OCI-LY7 (cell line): ENCODE results near the gene SLC39A8. TPM values are rescaled to one million over a fixed set of nuclear protein-coding genes. Genes with fewer than 3 reads are reported as not detected.

Experiments used
- BruUV-seq: library from RNA; stranded (reverse); fragments of 400-500 nt; replicated peaks from 2 replicates; lab custom pipeline; 2021; lab: Mats Ljungman, UMichigan
- CTCF ChIA-PET: fragments of 300-600 bp; sonication (Branson Sonifier 250); formaldehyde crosslinking; loops from one replicate; lab custom pipeline; 2022; ENCODE audit warnings: antibody characterized with exemption; ENCODE audit not compliant: unreplicated experiment; lab: Charles Lee
- POLR2A ChIA-PET: fragments of 300-600 bp; sonication (Branson Sonifier 250); formaldehyde crosslinking; loops from one replicate; lab custom pipeline; 2022; ENCODE audit warnings: antibody characterized with exemption; lab: Charles Lee
- DNase-seq: peaks from one replicate; pipeline ENCODE4 v3.0.0-alpha.2; 2015; ENCODE audit warnings: low spot score
- H2AFZ ChIP-seq: fragments of 200-600 bp; sonication (generic), shearing (Covaris generic); 2 replicates; pipeline ENCODE4 v1.6.1; 2014; ENCODE audit warnings: mild to moderate bottlenecking, antibody characterized with exemption, low read length, moderate library complexity
- H3K27ac ChIP-seq: fragments of 200-600 bp; sonication (generic); 2 replicates; pipeline ENCODE4 v1.5.1; 2014; ENCODE audit warnings: mixed run types, low read depth, mild to moderate bottlenecking, moderate library complexity, low read length, inconsistent platforms; ENCODE audit not compliant: poor library complexity, severe bottlenecking
- H3K36me3 ChIP-seq: fragments of 200-600 bp; sonication (generic); 2 replicates; pipeline ENCODE4 v1.6.1; 2014; ENCODE audit warnings: mild to moderate bottlenecking, antibody characterized with exemption, low read length, moderate library complexity, mixed read lengths; ENCODE audit not compliant: insufficient read depth
- H3K4me1 ChIP-seq: fragments of 200-600 bp; sonication (generic); 2 replicates; pipeline ENCODE4 v1.5.1; 2014; ENCODE audit warnings: mild to moderate bottlenecking, low read length; ENCODE audit not compliant: insufficient read depth, poor library complexity, severe bottlenecking
- H3K4me2 ChIP-seq: fragments of 200-600 bp; sonication (generic); 2 replicates; pipeline ENCODE4 v1.6.1; 2014; ENCODE audit warnings: mild to moderate bottlenecking, low read length
- H3K4me3 ChIP-seq: fragments of 200-600 bp; sonication (generic); 2 replicates; pipeline ENCODE4 v1.5.1; 2014; ENCODE audit warnings: mild to moderate bottlenecking, low read depth, low read length; ENCODE audit not compliant: poor library complexity, severe bottlenecking
- H3K79me2 ChIP-seq: fragments of 200-600 bp; sonication (generic); 2 replicates; pipeline ENCODE4 v1.6.1; 2016; ENCODE audit warnings: low read depth, mild to moderate bottlenecking, low read length, moderate library complexity, mixed read lengths; ENCODE audit not compliant: insufficient read depth
- H3K9me2 ChIP-seq: fragments of 200-600 bp; sonication (generic); 2 replicates; pipeline ENCODE4 v1.6.1; 2016; ENCODE audit warnings: mild to moderate bottlenecking, low read length, mixed read lengths; ENCODE audit not compliant: insufficient read depth
- H3K9me3 ChIP-seq: fragments of 200-600 bp; sonication (generic); 2 replicates; pipeline ENCODE4 v1.6.1; 2014; ENCODE audit warnings: mild to moderate bottlenecking, mixed run types, low read length, mixed read lengths
- H4K20me1 ChIP-seq: fragments of 200-600 bp; sonication (generic); 2 replicates; pipeline ENCODE4 v1.6.1; 2014; ENCODE audit warnings: mild to moderate bottlenecking, antibody characterized with exemption, low read length, moderate library complexity, mixed read lengths; ENCODE audit not compliant: insufficient read depth
- EZH2phosphoT487 ChIP-seq: fragments of 200-600 bp; sonication (generic); IDR thresholded peaks from 2 replicates; pipeline ENCODE4 v1.6.1; 2018; ENCODE audit warnings: low read depth, borderline replicate concordance, mild to moderate bottlenecking, mixed run types, antibody characterized with exemption, low read length, moderate library complexity, mixed read lengths
- intact Hi-C: fragments of 100-400 bp; cut with micrococcal nuclease; formaldehyde crosslinking; loops from one replicate; pipeline ENCODE4 v1.10.0; 2022; ENCODE audit not compliant: unreplicated experiment
- small RNA-seq: library from RNA; depleted of rRNA; stranded (forward); fragments of <200 nt; gene quantifications from one replicate; pipeline ENCODE3, GENCODE V24; 2014
- total RNA-seq, 2 experiments: library from RNA; depleted of rRNA in 1 of 2; stranded (reverse); fragments of >200 nt in 1 of 2; shearing (Covaris generic) in 1 of 2; gene quantifications; 2 replicates each; pipeline ENCODE4 v1.2.3, GENCODE V29; 2014 to 2022
- TF ChIP-seq, protein P1 (sequence below): fragments of 200-600 bp; sonication (generic); conservative IDR thresholded peaks from 2 replicates; pipeline ENCODE4 v1.5.1; 2014; ENCODE audit warnings: mild to moderate bottlenecking, antibody characterized with exemption, low read length, moderate library complexity, mixed read lengths

The SLC39A8 gene
- total RNA-seq, 2 experiments from 2014 or later, result 35.4 to 57.0 TPM

DNA sequence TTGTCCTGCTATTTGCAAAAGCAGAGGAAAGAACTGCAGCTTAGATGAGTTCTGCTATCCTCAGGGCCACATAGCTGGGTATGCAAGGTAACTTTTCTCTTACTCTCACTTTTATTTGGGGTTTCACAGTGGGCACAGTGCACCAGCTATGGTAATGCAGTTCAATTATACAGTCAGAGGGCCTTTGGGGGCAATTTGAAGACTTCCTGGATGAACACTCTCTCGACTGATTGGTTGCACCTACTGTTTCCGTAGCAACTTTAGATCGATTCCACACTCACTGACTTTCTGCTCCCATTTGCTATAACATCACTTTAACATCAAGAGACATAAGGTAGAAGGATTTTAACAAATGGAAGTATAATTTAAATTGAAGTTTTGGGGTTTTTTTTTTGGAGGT is 128.6 kb downstream of the SLC39A8 start:
- no peak for TF ChIP-seq EZH2phosphoT487
- TF ChIP-seq, protein P1, sequence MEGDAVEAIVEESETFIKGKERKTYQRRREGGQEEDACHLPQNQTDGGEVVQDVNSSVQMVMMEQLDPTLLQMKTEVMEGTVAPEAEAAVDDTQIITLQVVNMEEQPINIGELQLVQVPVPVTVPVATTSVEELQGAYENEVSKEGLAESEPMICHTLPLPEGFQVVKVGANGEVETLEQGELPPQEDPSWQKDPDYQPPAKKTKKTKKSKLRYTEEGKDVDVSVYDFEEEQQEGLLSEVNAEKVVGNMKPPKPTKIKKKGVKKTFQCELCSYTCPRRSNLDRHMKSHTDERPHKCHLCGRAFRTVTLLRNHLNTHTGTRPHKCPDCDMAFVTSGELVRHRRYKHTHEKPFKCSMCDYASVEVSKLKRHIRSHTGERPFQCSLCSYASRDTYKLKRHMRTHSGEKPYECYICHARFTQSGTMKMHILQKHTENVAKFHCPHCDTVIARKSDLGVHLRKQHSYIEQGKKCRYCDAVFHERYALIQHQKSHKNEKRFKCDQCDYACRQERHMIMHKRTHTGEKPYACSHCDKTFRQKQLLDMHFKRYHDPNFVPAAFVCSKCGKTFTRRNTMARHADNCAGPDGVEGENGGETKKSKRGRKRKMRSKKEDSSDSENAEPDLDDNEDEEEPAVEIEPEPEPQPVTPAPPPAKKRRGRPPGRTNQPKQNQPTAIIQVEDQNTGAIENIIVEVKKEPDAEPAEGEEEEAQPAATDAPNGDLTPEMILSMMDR, result no peak
- CTCF ChIA-PET, result no interaction called here
- no peak overlapping the region for H3K4me2 ChIP-seq
- H3K36me3 ChIP-seq, result no peaks in the 10 kb centered on the region
- no peaks in the 10 kb centered on the region for H3K9me2 ChIP-seq
- intact Hi-C loops, result no loop called here
- no peak overlapping the region for H2AFZ ChIP-seq
- no peaks in the 10 kb centered on the region for H4K20me1 ChIP-seq
- H3K27ac ChIP-seq, result no peak overlapping the region
- no peaks in the 10 kb centered on the region for H3K79me2 ChIP-seq
- H3K4me1 ChIP-seq, result no peaks in the 10 kb centered on the region
- POLR2A ChIA-PET, result interaction anchor here (1.1 kb wide), 1 partner anchor 18 kb away, joined by 6 read pairs; no protein-coding TSS in a partner anchor
- no peaks in the 10 kb centered on the region for H3K9me3 ChIP-seq
- no TSS peak for BruUV-seq
- no peak for DNase-seq
- H3K4me3 ChIP-seq, result no peak overlapping the region

GRCh38 chr4:102213031-102213430 is 132.3 kb downstream of the SLC39A8 start:
- no peaks in the 10 kb centered on the region for H3K4me1 ChIP-seq
- H3K9me3 ChIP-seq, result no peaks in the 10 kb centered on the region
- no peaks in the 10 kb centered on the region for H3K9me2 ChIP-seq
- H4K20me1 ChIP-seq, result no peaks in the 10 kb centered on the region
- no peak for TF ChIP-seq EZH2phosphoT487
- TF ChIP-seq, protein P1, result no peak
- H2AFZ ChIP-seq, result no peak overlapping the region
- H3K4me3 ChIP-seq, result no peak overlapping the region
- no peak overlapping the region for H3K4me2 ChIP-seq
- no TSS peak for BruUV-seq
- no peak overlapping the region for H3K27ac ChIP-seq
- intact Hi-C loops, result no loop called here
- CTCF ChIA-PET, result no interaction called here
- H3K36me3 ChIP-seq, result no peaks in the 10 kb centered on the region
- POLR2A ChIA-PET, result no interaction called here
- no peak for DNase-seq
- H3K79me2 ChIP-seq, result no peaks in the 10 kb centered on the region

Small RNA genes lying within 50 kb of the gene (small RNA-seq; reads per million reads assigned to genes)
- not detected for gene RN7SL728P

Other genes with a start within 250 kb of the SLC39A8 start
- gene NFKB1, start 155.9 kb upstream of the SLC39A8 start, total RNA-seq (2014; rRNA removed; shearing (Covaris generic)), result 20.7 and 23.1 TPM in 2 replicates
- 47.8 and 53.0 TPM in 2 replicates for gene NFKB1, start 155.9 kb upstream of the SLC39A8 start, total RNA-seq (2022)